GM21619 (cell line): ENCODE data around the gene RNF11.

ENCODE experiments used
- ATAC-seq: cut with Tn5 transposase; IDR thresholded peaks from one replicate; pipeline ENCODE4 v1.9.1; 2021; ENCODE audit not compliant: unreplicated experiment

The RNF11 gene

DNA sequence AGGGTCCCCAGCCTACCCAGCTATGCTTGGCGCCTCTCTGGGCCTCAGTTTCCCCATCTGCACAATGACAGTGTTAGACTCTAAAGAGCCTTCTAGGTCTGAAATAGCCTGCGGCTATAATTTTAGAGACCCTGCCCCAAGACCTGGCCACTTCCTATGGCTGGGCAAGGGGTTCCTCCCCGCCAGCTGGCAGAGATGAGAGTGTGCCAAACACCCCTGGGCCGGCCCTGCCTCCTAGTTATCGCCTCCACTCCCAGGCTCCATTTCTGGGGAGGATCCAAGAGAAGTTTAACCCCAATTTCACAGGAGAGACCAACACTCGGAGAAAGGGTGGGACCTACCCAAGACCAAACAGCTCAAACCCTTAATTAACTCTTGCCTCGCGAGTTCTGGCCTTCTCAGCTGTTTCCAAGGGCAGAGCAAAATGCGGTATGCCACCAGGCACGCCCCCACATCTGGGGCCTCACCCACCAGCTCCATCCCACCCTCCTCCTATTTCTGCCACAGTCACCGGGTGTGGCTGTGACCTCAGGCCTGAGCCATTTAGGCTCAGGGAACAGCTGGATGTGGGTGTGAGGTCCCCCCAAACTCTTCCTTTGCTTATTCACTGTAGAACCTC is 58.6 kb downstream of the RNF11 start:
- no peak for ATAC-seq

DNA sequence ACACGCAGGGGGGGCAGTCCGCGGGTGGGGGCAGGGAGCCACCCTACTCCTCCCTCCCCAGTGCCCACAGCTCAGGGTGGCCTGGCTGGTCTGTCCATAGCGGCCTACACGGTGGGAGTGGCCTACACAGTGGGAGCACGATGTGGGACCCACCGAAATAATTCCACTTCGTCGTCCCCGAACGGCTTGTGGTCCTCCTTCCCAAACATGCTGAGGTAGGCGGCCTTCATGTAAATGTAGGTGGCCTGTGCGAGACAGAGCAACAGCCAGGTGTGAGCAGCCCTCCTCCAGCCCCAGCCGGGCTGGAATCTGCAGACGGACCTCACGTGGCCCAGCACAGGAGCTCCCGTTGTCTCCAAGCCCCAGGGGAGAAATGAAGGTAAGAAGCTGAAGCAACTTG is 59.9 kb downstream of the RNF11 start:
- no peak for ATAC-seq

DNA sequence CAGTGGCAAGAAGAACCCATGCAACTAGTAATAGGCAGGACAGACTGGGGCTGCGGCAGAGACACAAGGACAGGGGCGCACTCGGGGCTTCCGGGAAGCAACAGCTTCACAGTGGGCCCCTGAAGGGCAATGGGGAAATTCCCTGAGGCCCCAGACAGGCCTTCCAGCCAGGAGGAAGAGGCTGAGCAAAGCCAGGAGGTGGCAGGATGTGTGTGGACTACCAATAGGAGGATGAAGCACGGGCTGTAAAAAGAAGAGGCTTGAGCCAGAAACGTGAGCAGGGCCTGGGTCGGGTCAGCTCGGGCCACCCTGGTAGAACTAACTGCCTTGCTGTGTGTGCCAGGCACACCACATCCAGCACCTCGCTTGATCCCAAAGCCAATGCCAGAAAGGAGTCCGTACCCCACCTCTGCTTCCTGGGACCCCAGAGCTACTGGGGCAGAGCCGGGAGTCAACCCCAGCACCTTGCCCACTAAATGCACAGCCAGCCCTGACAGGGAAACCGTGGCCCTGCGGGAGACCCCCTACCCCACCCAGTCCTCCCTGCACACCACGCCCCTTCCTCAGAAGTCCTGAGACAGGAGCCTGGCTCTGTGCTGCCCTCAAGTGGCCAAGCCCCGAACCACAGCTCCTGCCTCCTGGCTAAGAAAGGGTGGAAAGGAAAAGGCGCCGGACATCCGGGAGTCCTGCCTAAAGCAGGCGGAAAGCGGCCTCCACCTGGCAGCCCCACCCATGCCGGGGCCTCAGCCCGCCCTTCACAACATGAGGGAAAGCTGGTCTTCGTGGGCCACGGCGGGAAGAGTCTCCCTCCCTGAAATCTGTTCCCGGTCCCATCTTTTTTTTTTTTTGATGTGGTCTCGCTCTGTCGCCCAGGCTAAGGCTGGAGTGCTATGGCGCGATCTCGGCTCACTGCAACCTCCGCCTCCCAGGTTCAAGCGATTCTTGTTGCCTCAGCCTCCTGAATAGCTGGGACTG is 60.6 kb downstream of the RNF11 start:
- ATAC-seq = no peak

DNA sequence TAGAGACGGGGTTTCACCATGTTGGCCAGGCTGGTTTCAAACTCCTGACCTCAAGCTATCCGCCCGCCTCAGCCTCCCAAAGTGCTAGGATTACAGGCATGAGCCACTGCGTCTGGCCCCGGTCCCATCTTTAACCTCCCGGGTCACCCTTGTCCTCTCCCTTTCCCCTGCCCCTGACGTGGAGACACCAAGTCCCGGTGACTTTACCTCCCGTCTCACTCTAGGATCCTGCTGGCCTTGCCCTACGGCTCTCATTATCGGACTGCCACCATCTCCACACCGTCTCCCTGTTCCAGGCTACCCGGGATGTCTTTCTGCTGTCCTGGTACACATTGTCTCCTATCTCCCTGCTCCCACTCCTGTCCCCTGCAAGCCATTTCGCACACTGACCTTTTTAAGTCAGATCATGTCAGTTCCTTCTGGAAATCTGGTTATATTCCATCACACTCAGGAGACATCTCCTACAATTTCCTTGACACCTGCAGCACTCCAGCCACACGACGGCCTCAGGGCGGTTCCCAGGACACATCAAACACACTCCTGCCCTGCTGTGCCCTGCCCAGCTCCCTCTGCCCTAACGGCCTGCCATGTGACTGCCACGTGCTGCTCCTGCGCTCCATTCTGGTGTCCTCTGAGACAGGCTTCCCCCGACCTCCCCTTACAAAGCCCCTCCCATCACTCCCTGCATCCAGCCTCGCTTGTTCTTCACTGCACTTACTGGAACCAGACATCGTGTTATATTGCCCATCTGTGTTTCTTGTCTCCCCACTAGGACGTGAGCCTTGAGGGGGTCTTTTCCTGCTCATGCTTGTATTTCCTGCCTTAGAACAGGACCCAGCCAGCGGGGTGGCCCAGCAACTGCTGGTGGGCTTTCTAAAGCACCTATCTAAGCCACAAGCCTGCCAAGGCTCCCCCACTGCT is 61.6 kb downstream of the RNF11 start:
- no peak for ATAC-seq

DNA sequence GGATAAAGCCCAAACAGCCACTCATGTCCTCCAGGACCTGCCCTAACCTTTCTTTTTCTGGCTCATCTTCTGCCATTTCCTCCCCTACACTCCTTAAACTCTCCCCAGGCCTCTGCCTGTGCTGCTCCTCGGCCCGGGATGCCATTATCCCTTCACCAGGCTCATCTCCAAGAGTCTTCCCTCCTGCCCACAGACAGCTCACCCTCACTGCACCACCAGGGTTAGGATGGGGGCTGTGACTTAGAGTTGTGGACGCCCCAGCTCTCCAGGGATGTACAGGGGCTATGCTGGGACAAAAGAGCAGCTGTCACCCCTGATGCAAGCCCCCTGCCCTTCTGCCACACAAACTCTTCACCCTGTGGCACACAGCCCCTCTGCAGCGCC is 62.2 kb downstream of the RNF11 start:
- no peak for ATAC-seq

DNA sequence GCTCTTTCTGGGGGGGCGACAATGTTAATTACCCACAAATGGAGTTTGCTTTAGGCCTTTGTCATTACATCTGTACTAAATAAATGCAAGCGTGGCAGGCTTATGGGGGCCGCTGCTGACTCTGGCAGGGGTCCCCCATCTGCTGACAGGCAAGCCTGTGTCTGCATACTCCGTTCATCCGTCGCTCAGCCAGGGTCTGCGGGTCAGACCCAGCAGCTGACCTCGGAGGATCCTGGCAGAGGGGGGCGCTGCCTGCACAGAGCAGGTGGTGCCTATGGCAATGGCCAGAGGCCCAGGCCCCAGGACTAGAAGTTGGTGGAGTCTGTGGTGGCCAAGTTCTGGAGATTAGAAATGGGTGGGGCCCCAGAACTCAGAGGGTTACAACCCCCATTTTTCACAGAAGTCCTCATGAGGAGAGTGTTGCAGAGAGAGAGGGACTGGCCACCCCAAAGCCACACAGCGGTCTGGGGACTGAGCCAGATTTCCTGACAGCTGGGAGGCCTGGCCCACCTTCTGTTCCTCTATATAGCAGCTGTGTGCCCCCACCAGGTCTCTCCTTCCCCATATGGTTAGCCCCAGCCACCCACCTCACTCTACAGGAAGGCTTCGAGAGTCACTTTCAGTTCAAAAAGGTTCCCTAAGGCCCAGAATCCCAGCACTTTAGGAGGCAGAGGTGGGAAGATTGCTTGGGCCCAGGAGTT is 63.3 kb downstream of the RNF11 start:
- ATAC-seq = no peak

DNA sequence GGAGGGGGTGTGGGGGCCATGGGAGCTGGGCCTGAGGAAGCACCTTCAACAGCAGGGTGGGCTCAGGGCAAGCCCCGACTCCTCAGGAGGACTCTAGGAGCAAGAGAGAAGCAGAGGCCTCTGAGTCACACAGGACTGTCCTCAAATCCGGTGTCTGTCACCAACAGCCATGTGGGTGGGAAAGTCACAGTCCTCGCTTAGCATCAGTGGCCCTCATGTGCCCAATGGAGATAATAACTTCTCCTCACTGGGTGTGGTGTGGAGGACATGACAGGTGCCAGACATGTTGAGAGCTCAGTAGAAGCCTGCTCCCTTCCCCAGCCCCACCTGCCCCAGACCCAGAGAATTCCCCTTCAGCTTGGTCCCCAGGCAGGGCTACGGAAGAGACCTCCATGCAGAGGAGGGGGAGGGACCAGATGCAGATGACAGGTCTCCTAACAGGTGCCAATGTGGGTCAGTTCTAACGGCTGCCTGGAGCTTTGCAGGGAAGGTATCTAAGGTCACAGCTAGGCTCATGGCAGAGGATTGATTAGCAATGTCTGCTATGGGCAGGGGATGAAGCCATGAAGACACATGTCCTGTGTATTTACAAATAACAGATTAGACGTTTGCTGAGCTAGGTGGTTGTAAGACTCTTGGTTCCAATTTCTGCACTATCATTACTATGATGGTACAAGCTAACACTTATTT is 64.1 kb downstream of the RNF11 start:
- ATAC-seq = no peak

DNA sequence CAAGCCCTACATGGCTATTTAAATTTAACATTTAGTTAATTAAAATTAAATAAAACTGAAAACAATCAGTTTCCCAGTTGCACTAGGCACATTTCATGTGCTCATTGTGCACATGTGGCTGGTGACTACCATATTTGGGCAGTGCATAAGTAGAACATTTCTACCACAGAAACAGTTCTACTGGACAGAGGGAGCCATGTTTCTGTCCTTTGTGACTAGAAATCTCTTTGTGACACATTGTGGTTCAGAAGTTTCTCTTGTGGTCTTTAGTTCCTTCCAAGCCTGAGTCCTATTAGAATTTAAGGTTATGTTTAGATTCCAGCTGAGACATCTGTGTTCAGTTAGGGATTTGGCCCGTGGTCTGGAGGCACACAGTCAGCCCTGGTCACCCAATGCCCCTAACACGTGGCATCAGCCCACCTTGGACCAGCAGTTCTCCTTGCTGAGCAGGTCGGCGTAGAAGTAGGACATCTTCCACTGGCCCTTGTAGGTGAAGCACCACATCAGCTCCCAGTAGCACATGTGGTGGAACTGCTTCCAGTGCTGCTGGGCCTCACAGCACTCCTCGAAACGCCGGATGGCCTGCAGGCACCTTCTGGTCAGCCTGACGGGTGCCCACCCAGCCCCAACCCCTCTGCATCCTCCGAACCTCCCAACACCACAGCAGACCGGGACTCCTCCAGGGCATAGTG is 65.2 kb downstream of the RNF11 start:
- no peak for ATAC-seq

DNA sequence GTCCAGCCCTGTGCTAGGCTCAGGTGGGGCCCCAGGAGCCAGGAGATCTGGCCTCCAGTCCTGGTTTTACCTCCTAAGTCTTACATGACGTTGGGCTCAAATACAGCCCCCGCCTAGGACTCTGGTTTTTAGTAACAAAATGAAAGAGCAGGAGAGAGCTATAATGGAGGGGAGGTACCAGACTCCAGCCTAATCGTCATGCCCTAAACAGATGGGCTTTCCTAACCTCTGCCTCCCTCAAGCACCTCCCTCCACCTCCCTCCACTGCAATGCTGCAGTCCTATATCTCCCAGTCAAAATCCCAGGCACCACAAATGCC is 65.7 kb downstream of the RNF11 start:
- ATAC-seq = no peak

DNA sequence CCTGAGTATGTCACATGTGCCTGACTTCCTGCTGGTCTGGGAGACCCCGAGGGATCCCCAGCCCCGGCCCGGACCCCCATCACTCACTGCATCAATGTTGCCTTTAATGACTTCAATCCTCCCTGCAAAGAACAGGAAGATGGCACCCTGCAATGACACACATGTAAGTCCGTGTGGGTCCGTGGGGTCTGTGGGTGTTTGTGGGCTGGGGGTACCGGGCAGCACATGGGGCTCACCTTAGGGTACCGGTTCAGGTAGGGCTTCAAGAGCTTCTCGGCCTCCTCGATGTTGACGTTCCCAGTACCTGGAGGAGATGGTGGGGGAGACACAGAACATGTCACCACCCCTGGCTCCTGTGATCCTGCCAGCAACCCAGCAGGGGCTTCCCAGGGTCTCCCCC is 66.2 kb downstream of the RNF11 start:
- no peak for ATAC-seq

DNA sequence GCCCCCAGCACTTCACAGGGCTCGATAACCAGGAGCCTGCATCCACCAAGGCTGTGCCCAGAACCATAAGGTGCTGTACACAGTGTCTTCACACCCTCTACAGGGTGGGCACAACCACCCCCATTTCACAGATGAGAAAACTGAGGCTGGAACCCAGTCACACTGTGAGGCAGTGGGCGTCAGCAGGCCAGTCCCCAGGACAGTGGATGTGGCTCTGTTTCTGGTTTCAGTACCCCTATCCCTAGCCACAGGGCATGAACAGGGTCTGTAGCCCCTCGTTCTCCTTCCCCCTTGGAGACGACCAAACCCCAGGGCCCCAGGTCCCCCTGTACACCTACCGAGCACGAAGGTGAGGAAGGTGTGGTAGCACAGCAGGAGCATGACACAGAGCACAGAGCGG is 66.7 kb downstream of the RNF11 start:
- ATAC-seq = no peak

DNA sequence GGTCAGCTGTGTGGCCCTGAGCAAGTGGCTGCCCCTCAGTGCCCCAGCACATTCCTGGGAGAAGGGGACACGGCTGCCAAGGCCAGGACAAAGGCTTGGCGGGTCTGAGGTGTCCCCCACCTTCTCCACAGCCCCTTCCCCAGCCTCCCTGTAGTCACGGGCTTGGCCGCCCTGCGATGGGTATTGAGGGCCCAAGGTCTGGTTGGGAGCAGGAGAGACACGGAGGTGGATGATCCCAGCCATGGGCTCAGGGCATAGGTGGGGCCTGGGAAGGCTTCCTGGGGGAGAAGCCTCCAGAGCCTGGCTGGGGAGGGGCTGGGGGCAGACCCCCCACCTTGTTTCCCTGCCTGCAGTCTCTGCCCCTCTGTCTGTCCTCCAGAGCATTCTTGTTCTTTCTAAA is 67.2 kb downstream of the RNF11 start:
- no peak for ATAC-seq

DNA sequence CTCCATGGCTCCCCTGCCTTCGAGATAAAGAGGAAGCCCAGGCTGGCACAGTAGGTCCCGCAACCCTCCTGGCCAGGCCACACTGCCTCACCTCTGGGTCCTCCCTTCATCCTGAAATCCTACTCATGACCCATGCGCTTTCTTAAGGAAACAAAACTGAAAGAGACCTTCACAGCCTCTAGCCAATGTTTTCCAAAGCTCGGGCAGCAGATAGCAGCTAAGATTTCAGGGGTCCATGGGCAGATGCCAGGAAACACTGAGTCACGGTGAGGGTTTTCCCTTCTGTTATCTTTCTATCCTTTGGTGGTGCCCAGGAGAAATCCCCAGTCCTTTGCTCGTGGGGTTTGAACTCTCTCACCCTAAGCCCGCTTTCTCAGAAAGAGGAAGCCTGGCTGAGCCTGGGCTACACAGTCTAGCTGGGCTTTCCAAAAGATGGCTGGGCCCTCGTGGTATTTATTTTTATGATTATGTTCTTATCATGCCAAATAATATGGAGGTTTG is 67.7 kb downstream of the RNF11 start:
- ATAC-seq = peak; percentile 36

DNA sequence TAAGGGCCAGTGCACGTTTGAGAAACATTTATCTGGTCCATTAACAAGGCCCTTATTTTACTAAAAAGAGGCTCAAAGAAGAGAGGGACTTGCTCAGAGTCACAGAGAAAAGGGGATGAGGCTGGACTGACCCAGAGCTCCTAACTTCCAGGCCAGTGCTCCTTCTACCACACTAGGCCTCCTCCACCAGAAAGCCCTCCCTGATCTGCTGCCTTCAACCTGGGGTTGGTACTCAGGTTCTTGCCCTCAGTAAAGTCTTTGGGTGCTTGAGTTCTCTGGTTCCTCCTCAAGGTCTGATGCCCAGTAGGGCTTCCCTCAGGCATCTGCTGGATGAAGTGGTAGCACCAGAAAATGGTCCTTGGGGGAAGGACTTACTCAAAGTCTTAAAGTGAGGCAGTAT is 68.3 kb downstream of the RNF11 start:
- no peak for ATAC-seq

DNA sequence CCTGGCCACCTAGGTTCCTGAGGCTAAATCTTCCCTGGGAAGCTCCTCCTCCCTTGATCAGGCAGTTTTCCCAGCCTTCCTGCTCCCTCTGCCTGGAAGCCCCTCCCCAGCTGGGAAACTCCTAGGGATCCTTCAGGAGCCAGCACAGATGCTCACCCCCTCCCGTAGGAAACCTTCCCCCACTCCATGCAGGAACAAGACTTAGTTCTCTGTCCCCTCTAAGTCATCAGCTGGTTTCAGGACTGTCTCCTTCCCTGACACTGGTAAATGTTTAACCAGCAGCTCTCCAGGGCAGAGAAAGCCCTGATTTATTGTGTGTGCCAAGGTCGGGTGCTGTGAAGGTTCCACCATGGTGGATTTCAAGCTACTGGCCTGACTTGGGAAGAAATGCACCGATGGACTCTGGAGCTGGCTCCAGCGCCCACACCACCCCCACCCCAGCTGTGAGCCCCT is 69.3 kb downstream of the RNF11 start:
- ATAC-seq = no peak

DNA sequence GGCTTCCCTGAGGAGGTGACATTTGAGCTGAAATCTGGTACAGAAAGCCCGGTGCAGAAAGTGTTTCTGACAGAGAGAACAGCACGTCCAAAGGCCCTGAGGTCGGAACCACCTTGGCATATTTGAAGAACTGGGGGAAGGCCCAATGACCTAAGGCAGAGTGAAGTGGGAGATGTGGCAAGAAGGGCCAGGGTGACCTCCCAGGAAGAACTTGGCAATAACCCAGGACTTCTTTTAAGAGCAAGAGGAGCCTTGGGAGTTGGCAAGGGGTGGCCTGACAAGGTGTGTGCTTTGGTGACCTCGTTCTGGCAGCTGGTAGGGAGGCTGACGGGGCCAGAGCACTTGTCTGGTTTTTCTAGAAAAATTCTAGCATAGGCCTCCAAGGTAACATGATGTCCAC is 70.9 kb downstream of the RNF11 start:
- ATAC-seq = no peak

DNA sequence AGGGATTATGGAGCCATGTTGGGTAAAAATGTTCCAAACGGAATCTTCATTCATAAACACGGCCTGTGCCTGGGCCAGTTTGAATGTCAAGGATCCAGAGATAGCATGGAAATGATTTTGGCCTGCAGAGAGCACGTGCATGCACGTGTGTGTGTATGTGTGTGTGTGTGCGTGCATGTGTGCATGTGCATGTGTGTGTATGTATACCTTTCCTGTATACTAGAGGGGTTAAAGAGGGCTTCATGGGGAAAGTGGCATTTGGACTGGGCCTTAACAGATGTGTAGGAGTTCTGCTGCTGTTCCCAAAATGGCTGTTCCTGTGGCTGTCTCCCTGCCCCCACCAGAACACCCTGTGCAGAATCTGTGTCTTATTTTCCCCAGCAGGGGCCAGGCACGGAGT is 72.6 kb downstream of the RNF11 start:
- no peak for ATAC-seq

DNA sequence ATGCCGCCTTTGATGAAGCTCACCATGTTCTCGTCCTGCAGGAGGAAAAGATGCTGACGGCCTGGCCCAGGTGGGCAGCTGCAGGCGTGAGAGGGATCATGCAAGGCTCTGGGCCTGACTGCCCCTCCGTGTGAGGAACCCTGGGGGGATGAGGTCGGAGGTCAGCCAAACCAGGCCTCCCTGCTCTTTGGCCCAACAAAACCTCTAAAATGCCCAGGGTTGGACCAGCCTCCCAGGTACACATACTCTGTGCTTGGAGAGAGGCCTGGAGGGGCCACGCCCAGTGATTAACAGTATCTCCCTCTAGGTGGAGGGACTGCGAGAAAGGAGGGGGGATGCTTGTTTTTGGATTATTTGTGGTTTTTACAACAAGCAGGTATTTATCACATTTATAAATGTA is 73.2 kb downstream of the RNF11 start:
- no peak for ATAC-seq

DNA sequence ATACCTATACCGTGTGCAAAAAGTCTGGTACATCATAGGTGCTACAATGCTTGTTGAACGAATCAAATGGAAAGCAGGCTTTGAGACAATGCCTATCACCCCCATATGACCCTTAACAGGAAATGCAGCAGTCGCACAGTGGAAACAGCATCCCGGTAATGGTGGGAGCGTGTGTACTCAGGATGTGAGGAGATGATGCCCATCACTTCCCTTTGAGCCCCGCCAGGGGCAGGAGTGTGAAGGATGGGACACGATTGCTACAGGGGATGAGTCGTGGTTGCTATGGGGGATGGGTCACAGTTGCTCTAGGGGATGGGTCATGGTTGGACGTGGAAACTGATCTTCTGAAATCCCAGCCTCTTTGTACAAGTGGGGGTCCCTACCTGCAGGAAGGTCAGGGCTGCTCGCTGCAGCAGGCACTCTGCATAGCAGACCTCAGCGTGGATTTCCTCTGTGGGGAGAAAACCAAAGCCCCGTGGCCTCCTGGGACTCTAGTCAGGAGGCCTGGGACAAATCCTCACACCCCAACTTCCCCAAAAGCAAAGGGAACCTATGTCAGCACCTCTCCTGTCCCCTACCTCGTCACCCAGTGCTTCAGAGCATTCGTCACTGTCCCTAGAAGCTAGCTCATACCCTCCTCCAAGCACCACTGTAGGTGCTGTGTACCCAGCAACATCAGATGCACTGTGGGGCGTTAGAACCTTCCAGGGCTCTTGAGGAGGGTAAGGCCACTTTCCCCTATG is 75.0 kb downstream of the RNF11 start:
- ATAC-seq = no peak
